Colonic mucosa (tissue), 4 donors: ENCODE measurements around the gene OPCML. TPM values are rescaled to one million over a fixed set of nuclear protein-coding genes. Genes with fewer than 3 reads are reported as not detected.

Source experiments
- DNase-seq: peaks from one replicate; pipeline ENCODE4 v3.0.0-alpha.2; 2020
- H3K27ac ChIP-seq: fragments of 200-600 bp; one replicate; pipeline ENCODE4 v1.8.0; 2021
- H3K27me3 ChIP-seq: fragments of 200-600 bp; one replicate; pipeline ENCODE4 v1.8.0; 2021
- H3K36me3 ChIP-seq: fragments of 200-600 bp; one replicate; pipeline ENCODE4 v1.8.0; 2021
- H3K4me1 ChIP-seq: fragments of 200-600 bp; one replicate; pipeline ENCODE4 v1.8.0; 2021; ENCODE audit warnings: mild to moderate bottlenecking
- H3K4me3 ChIP-seq: fragments of 200-600 bp; one replicate; pipeline ENCODE4 v1.8.0; 2021
- H3K9ac ChIP-seq, 2 donors: one replicate each; pipeline ENCODE4 v1.7.0; 2013; ENCODE audit warnings: control low read depth in 2 of 2, low read depth in 2 of 2, low read length in 2 of 2
- H3K9me3 ChIP-seq: fragments of 200-600 bp; one replicate; pipeline ENCODE4 v1.8.0; 2021
- CTCF ChIP-seq: fragments of 200-600 bp; IDR thresholded peaks from one replicate; pipeline ENCODE4 v1.8.0; 2022; ENCODE audit warnings: antibody characterized with exemption, mild to moderate bottlenecking
- intact Hi-C: fragments of 100-400 bp; cut with DNase I; formaldehyde crosslinking; loops from one replicate; pipeline ENCODE4 v1.14.1; 2022
- total RNA-seq, 2 donors: library from RNA; stranded (reverse); fragmentation: NEBNext Ultra II Directional in 1 of 2; extraction: Animal tissue kit (Norgen Biotek cat#: 25700) in 1 of 2; gene quantifications; one replicate each; pipeline ENCODE4 v1.2.1, GENCODE V29; 2021
- donor health status: healthy.
- donor health status: DM: no; HTN: no; CAD: no.
- donor health status: DM: no; HTN: no; CAD: no.

OPCML gene
- total RNA-seq, 2 donors from 2014 or later, result 0.08 TPM; not detected in 1

GRCh38 chr11:133408402-133408801 is 123.9 kb downstream of the OPCML start:
- H3K27ac ChIP-seq, result no peak overlapping the region
- H3K4me1 ChIP-seq, result no peaks in the 10 kb centered on the region
- H3K4me3 ChIP-seq, result no peak overlapping the region
- TF ChIP-seq CTCF, result no peak
- DNase-seq, result no peak
- no peaks in the 10 kb centered on the region for H3K27me3 ChIP-seq
- no peaks in the 10 kb centered on the region for H3K36me3 ChIP-seq
- no peak overlapping the region for H3K9ac ChIP-seq
- H3K9me3 ChIP-seq, result no peaks in the 10 kb centered on the region
- intact Hi-C loops, result no loop called here

- Histone ChIP-seq H3K27me3 (no peaks in the 10 kb centered on the region), H3K9ac (no peak overlapping the region), H3K27ac (no peak overlapping the region), H3K9me3 (no peaks in the 10 kb centered on the region), H3K36me3 (no peaks in the 10 kb centered on the region), H3K4me3 (no peak overlapping the region), H3K4me1 (no peaks in the 10 kb centered on the region)
- intact Hi-C loops, result no loop called here
- no peak for TF ChIP-seq CTCF
- no peak for DNase-seq
Measured at GRCh38 chr11:133406489-133406888, 125.8 kb downstream of the OPCML start.

GRCh38 chr11:133403900-133404299 is 128.4 kb downstream of the OPCML start:
- H3K27ac ChIP-seq, result no peak overlapping the region
- no peak overlapping the region for H3K9ac ChIP-seq
- no peaks in the 10 kb centered on the region for H3K36me3 ChIP-seq
- no peak for TF ChIP-seq CTCF
- no peak for DNase-seq
- H3K9me3 ChIP-seq, result no peaks in the 10 kb centered on the region
- no peaks in the 10 kb centered on the region for H3K4me1 ChIP-seq
- H3K27me3 ChIP-seq, result no peaks in the 10 kb centered on the region
- no peak overlapping the region for H3K4me3 ChIP-seq
- intact Hi-C loops, result no loop called here

GRCh38 chr11:133402551-133402950 is 129.8 kb downstream of the OPCML start:
- Histone ChIP-seq H3K9me3 (no peaks in the 10 kb centered on the region), H3K27ac (no peak overlapping the region), H3K4me1 (no peaks in the 10 kb centered on the region), H3K4me3 (no peak overlapping the region), H3K9ac (no peak overlapping the region), H3K27me3 (no peaks in the 10 kb centered on the region), H3K36me3 (no peaks in the 10 kb centered on the region)
- intact Hi-C loops, result no loop called here
- TF ChIP-seq CTCF, result no peak
- no peak for DNase-seq

GRCh38 chr11:133399855-133400625 is 132.3 kb downstream of the OPCML start:
- Histone ChIP-seq H3K4me3 (no peak overlapping the region), H3K27me3 (no peaks in the 10 kb centered on the region), H3K9ac (no peak overlapping the region), H3K27ac (no peak overlapping the region), H3K36me3 (no peaks in the 10 kb centered on the region), H3K9me3 (no peaks in the 10 kb centered on the region), H3K4me1 (no peaks in the 10 kb centered on the region)
- intact Hi-C loops, result no loop called here
- DNase-seq, result no peak
- TF ChIP-seq CTCF, result no peak
